GM13977 (cell line): ENCODE data around the gene CYB5D1.

ENCODE experiments used
- DNase-seq: peaks from one replicate; pipeline ENCODE4 v3.0.0; 2012; ENCODE audit warnings: low spot score
- in situ Hi-C: fragments of 300-500 bp; cut with MboI; formaldehyde crosslinking; loops from one replicate; pipeline ENCODE4 v1.12.0; 2022; ENCODE audit warnings: low sequenced_read_pairs, low pct_unique_long_range_greater_than_20kb, mixed read lengths, inconsistent platforms; ENCODE audit not compliant: unreplicated experiment
- TF ChIP-seq, protein P1 (sequence below): IDR thresholded peaks from 2 replicates; pipeline ENCODE4 v1.5.1; 2012; ENCODE audit warnings: mild to moderate bottlenecking, control low read depth; ENCODE audit not compliant: insufficient read depth; ENCODE audit errors: extremely low read depth, missing control alignments

CYB5D1 gene

DNA sequence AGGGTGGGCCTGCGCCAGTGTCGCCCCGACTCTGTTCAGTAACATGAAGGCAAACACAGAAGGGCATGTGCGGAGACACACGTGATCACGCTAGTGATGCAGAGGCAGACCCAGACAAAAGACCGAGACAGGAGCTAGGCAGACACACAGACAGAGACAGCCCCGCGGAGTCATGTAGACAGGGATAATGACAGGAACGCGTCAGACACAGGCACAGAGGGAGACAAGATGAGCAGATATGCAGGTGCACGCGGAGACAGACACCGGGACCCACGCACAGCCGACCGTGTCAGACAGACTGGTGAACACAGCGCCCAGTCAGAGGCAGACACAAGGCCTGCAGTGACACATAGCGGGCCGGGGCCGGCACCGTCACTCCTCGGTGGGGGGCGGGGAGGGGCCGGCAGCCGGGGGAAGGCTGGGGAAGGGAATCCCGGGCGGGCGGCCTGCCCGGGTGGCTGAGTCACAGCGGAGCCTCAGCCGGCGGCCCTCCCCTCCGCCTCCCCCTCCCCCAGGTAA, 16.3 kb upstream of the CYB5D1 start:
- TF ChIP-seq, protein P1, sequence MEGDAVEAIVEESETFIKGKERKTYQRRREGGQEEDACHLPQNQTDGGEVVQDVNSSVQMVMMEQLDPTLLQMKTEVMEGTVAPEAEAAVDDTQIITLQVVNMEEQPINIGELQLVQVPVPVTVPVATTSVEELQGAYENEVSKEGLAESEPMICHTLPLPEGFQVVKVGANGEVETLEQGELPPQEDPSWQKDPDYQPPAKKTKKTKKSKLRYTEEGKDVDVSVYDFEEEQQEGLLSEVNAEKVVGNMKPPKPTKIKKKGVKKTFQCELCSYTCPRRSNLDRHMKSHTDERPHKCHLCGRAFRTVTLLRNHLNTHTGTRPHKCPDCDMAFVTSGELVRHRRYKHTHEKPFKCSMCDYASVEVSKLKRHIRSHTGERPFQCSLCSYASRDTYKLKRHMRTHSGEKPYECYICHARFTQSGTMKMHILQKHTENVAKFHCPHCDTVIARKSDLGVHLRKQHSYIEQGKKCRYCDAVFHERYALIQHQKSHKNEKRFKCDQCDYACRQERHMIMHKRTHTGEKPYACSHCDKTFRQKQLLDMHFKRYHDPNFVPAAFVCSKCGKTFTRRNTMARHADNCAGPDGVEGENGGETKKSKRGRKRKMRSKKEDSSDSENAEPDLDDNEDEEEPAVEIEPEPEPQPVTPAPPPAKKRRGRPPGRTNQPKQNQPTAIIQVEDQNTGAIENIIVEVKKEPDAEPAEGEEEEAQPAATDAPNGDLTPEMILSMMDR = peak; percentile 37
- peak; percentile 72 for DNase-seq
- in situ Hi-C loops = no loop called here

DNA sequence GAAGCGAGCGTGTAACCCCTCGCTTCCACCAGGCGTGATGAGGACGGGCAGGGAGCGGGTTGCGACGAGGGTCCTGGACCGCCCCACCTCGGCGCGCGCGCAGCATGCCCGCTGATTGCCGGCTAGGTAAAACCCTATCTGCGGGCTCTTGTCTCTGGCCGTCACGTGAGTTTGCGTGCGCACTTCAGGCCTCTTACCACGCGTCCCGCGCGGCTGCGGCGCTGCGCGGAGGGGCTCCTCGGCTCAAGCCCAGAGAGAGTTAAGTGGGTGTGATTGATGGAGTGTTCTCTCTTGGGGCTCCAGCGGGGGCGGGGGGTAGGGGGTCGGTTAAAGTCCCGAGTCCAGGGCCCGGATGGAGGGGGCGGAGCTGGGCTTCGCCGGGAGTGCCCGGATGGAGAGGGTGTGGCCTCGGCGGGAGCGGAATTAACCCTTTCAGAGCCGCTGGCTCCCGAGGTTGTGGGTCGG, 15.9 kb upstream of the CYB5D1 start:
- DNase-seq = peak; percentile 82
- in situ Hi-C loops = no loop called here
- TF ChIP-seq, protein P1 = no peak

DNA sequence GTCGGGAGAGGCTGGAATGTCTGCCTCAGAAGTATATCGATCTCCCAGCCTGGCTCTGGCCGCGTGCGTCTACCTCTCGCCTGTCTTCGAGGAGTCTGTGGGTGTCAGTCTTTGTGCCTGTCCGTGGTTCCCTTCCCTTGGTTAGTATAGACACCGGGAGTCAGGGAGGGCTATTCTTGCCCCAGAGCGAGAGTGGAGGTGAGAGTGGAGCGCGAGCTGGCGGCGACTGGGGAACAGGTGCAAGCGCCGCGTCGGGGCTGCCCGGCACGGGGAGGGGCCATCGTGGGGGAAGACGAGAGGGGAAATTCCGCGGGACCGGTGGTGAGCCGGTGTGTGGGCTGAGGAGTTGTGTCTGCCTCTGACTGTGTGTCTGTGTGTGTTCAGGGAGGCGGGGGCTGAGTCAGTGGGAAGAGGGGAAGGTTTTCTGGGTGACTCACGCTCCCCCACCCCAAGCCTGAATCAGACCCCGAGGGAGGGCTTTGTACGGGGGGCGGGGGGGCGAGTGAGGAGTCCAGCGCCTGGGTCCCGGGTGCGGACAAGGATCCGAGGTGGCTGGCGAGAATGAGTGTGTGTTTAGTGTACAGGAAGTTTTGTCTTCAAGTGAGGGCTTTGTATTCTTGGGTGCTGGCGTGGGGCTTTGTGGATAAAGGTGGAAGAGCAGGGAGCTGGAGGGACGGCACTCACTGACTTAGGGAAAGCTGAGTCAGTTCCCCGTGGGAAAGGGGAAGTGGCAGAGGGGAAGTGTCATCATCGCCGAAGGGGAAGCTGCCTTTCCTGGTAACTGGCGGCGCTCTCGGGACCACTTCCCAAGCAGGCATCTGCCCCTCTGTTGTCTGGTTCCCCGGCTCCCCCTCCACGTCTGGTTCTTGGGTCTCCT, 15.2 kb upstream of the CYB5D1 start:
- TF ChIP-seq, protein P1 = peak; percentile 33
- peak; percentile 85 for DNase-seq
- in situ Hi-C loops = no loop called here

DNA sequence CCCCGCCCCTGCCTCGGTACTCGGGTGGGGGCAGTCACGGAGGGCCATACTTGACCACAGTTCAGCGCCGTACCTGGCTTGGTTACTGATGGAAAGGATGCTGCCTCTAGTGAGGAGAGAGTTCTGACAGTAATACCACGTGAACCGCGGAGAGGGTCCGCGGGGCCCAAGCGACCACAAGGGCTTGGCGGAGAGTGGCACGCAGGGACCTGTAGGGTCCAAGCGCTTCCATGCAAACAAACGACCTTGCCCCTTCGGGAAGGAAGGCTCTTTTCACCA, 14.6 kb upstream of the CYB5D1 start:
- TF ChIP-seq, protein P1 = no peak
- no peak for DNase-seq
- in situ Hi-C loops = no loop called here

DNA sequence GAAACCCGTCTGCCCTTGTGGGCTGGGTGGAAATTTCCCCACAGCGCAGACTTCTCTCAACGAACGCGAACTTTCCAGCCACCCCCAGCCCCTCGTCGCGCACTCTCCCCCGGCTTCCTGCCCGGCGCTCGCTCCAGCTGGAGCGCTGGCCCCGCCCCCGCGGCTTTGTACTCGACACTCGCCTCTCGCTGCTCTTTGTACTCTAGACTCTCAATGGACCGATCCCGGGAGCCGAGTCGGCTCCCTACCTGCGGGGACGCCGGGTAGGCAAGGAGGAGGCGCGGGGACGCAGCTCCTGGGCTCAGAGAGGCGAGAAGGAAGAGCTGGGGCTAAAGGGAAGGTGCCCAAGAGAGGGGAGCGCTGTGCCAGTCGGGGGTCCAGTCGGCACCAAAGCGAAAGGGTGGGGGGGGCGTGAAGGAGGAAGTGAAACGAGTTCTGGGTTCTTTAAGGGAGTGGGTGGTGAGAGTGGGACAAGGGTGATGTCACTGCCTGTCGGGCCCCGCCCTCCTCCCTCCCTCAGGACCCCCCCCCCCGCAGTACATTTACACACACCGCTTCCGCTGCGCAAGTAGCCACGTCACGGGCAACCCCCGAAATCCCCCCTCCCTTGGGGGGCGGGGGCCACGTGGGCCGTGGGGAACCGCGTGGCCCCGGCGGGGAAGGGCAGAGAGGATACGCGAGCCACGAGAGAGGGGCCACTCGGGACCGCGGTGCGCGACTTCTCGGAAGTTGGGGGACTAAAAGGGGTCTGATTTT, 14.1 kb upstream of the CYB5D1 start:
- TF ChIP-seq, protein P1 = no peak
- in situ Hi-C loops = no loop called here
- DNase-seq = peak; percentile 96

DNA sequence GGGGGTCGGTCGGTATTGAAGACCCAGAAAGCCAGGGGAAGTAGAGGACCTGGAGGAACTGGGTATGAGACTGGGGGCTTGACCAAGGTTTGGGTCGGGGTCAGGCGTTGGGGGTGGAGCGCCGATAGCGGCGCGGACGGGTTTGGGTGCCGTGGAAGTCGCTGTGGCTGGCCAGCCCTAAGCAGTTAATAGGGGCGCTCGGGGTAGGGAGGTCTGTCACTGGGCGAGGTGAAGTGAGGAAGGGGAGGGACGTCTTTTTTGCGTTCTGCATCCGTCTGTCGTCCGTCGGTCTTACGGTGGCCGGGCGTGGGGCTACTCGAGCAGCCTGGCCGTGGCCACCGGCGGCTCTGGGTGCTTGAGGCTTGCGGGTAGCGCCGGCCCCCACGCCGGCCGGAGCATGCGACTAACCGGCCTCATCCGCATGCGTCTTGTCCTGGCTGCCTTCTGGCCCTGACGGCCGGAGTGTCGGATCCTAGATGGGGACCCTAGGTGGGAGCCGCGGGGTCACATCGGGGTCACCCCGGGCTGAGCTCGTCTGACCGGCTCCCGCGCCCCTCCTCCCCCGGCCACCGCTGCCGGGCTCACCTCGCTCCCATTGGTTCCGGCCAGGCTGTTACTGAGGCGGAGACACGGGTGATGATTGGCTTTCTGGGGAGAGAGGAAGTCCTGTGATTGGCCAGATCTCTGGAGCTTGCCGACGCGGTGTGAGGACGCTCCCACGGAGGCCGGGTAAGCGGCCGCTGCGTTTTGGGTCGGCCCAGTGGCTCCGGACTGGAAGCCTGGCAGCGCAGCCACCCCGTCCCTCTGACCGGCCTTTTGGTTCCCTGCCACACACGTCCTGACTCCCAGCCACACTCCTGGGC, 13.3 kb upstream of the CYB5D1 start:
- TF ChIP-seq, protein P1 = no peak
- in situ Hi-C loops = no loop called here
- DNase-seq = peak; percentile 96
